HepG2 (cell line): ENCODE results near the gene POLG2. TPM values are rescaled to one million over a fixed set of nuclear protein-coding genes. Genes with fewer than 3 reads are reported as not detected.
A peak's percentile ranks its signal among the peaks of the same experiment; 100 is the strongest.

Experiments
- ATAC-seq: fragments of 200-7000 bp; cut with Tn5 transposase; 3 replicates; pipeline ENCODE4 v1.9.1; 2020; ENCODE audit warnings: mild to moderate bottlenecking, moderate library complexity
- BruUV-seq: library from RNA; stranded (reverse); fragments of 400-500 nt; replicated peaks from 2 replicates; lab custom pipeline; 2021; lab: Mats Ljungman, UMichigan
- CTCF ChIA-PET: fragments of 300-600 bp; formaldehyde crosslinking; extraction: SDS; loops from one replicate; lab custom pipeline; 2021; ENCODE audit warnings: low total read pairs, inconsistent platforms, low intra/inter-chr PET ratio; lab: Yijun Ruan, JAX
- POLR2A ChIA-PET: fragments of 350-600 bp; sonication (Branson Sonifier 250); formaldehyde crosslinking; loops from one replicate; lab custom pipeline; 2020; ENCODE audit warnings: antibody characterized with exemption, inconsistent platforms; lab: Yijun Ruan, JAX
- DNase-seq: peaks from one replicate; pipeline ENCODE4 v3.0.0-alpha.2; 2015; ENCODE audit warnings: low spot score
- FAIRE-seq: peaks from 3 replicates; lab custom pipeline; 2011; peaks lifted over from hg19 to GRCh38; lab: Jason Lieb, UNC
- H2AFZ ChIP-seq: one replicate; pipeline ENCODE4 v1.6.1; 2011; ENCODE audit warnings: low read length, inconsistent platforms
- H3K27ac ChIP-seq: fragments of 300-600 bp; 3 replicates; pipeline ENCODE4 v1.8.0; 2011; ENCODE audit warnings: mixed run types, mild to moderate bottlenecking, mixed read lengths, low read length, inconsistent platforms; ENCODE audit not compliant: insufficient read depth; ENCODE audit errors: extremely low read length
- H3K27me3 ChIP-seq, 2 experiments: fragments of 200-600 bp in 1 of 2; 2 replicates in 1 of 2; 3 replicates in 1 of 2; pipeline versions ENCODE4 v1.6.0 to v1.8.0; 2011; ENCODE audit warnings: low read length in 2 of 2, mild to moderate bottlenecking in 2 of 2, moderate library complexity in 2 of 2, inconsistent platforms in 1 of 2; ENCODE audit not compliant: insufficient read depth in 2 of 2, control insufficient read depth in 1 of 2
- H3K36me3 ChIP-seq, 2 experiments: fragments of 200-600 bp in 1 of 2; replicated peaks in 1 of 2; 2 replicates in 1 of 2; 3 replicates in 1 of 2; pipeline versions ENCODE4 v1.5.1 to v1.8.0; 2011; ENCODE audit warnings: low read length in 2 of 2, inconsistent platforms in 1 of 2; ENCODE audit not compliant: insufficient read depth in 2 of 2, control insufficient read depth in 1 of 2
- H3K4me1 ChIP-seq: 2 replicates; pipeline ENCODE4 v1.5.1; 2012; ENCODE audit warnings: low read length, inconsistent platforms; ENCODE audit not compliant: insufficient read depth
- H3K4me2 ChIP-seq: 2 replicates; pipeline ENCODE4 v1.6.0; 2011; ENCODE audit warnings: low read depth, low read length, inconsistent platforms
- H3K4me3 ChIP-seq, 3 experiments: fragments of 200-600 bp in 1 of 3; sonication (generic), shearing (Covaris generic) in 1 of 3; replicated peaks in 1 of 3; 2 replicates each; pipeline ENCODE4 v1.5.1; 2011 to 2016; ENCODE audit warnings: low read length in 3 of 3, inconsistent platforms in 2 of 3, low read depth in 2 of 3, mild to moderate bottlenecking in 2 of 3, control low read depth in 1 of 3, mixed read lengths in 1 of 3; ENCODE audit not compliant: insufficient read depth in 1 of 3
- H3K79me2 ChIP-seq: one replicate; pipeline ENCODE4 v1.6.1; 2011; ENCODE audit warnings: low read length, inconsistent platforms; ENCODE audit not compliant: insufficient read depth
- H3K9ac ChIP-seq: 2 replicates; pipeline ENCODE4 v1.6.0; 2011; ENCODE audit warnings: mild to moderate bottlenecking, low read depth, low read length, inconsistent platforms; ENCODE audit not compliant: insufficient read depth
- H3K9me3 ChIP-seq: 2 replicates; pipeline ENCODE4 v1.5.1; 2012; ENCODE audit warnings: mild to moderate bottlenecking, low read length
- H4K20me1 ChIP-seq: 2 replicates; pipeline ENCODE4 v1.6.0; 2011; ENCODE audit warnings: inconsistent platforms, mild to moderate bottlenecking, low read length, moderate library complexity; ENCODE audit not compliant: insufficient read depth
- CEBPB ChIP-seq: IDR thresholded peaks from 2 replicates; pipeline ENCODE4 v1.6.1; 2011; ENCODE audit warnings: low read depth, low read length, improper control_type of control experiment, borderline replicate concordance
- ESRRA ChIP-seq: sonication (generic); formaldehyde crosslinking; IDR thresholded peaks from 2 replicates; pipeline ENCODE4 v1.5.1; 2020; ENCODE audit warnings: mild to moderate bottlenecking, low read depth, missing genetic modification reagents
- RCOR2 ChIP-seq: IDR thresholded peaks from 2 replicates; pipeline ENCODE4 v1.6.1; 2016; ENCODE audit warnings: missing biosample characterization, missing genetic modification reagents
- ZNF234 ChIP-seq: sonication (generic); formaldehyde crosslinking; conservative IDR thresholded peaks from 2 replicates; pipeline ENCODE4 v1.5.1; 2020; ENCODE audit warnings: mild to moderate bottlenecking, missing genetic modification reagents
- ZNF629 ChIP-seq: sonication (generic); formaldehyde crosslinking; conservative IDR thresholded peaks from 2 replicates; pipeline ENCODE4 v1.5.0; 2020; ENCODE audit warnings: missing genetic modification reagents
- WGBS: methylation state at CpG from one replicate; pipeline ENCODE4 v1.1.6; 2017; ENCODE audit warnings: low lambda C conversion rate; 5-methylcytosine and 5-hydroxymethylcytosine counted together
- in situ Hi-C: cut with HindIII; loops from 2 replicates; pipeline ENCODE4 v1.10.0; 2017; ENCODE audit warnings: low pct_unique_long_range_greater_than_20kb; ENCODE audit not compliant: extremely low pct_ligation_motif_present
- intact Hi-C: fragments of 100-400 bp; cut with micrococcal nuclease; formaldehyde crosslinking; loops from one replicate; pipeline ENCODE4 v1.10.0; 2022; ENCODE audit not compliant: unreplicated experiment
- polyA plus RNA-seq, 8 experiments: library from polyadenylated mRNA; depleted of rRNA in 3 of 8; stranded (reverse) in 7 of 8; unstranded in 1 of 8; fragments of >200 nt; fragmentation: Illumina TruSeq in 4 of 8; extraction: Trizol in 4 of 8; gene quantifications; 2 replicates each; pipeline versions ENCODE4 v1.2.1 to v1.2.3, GENCODE V29; 2011 to 2016; ENCODE audit warnings: low read depth in 4 of 8, missing spikeins in 1 of 8, mixed read lengths in 1 of 8; ENCODE audit not compliant: insufficient read depth in 1 of 8
- total RNA-seq, 5 experiments: library from RNA; depleted of rRNA; stranded (reverse); fragments of >200 nt; fragmentation: Illumina TruSeq; extraction: Trizol; gene quantifications; 2 replicates each; pipeline ENCODE4 v1.2.3, GENCODE V29; 2016; ENCODE audit warnings: low read depth in 1 of 5

Gene POLG2
- total and polyA plus RNA-seq, 2 of the 13 experiments (the other 11 are each of a cell fraction or from before 2014, with no cell fraction given), result 21.1 to 25.5 TPM

DNA sequence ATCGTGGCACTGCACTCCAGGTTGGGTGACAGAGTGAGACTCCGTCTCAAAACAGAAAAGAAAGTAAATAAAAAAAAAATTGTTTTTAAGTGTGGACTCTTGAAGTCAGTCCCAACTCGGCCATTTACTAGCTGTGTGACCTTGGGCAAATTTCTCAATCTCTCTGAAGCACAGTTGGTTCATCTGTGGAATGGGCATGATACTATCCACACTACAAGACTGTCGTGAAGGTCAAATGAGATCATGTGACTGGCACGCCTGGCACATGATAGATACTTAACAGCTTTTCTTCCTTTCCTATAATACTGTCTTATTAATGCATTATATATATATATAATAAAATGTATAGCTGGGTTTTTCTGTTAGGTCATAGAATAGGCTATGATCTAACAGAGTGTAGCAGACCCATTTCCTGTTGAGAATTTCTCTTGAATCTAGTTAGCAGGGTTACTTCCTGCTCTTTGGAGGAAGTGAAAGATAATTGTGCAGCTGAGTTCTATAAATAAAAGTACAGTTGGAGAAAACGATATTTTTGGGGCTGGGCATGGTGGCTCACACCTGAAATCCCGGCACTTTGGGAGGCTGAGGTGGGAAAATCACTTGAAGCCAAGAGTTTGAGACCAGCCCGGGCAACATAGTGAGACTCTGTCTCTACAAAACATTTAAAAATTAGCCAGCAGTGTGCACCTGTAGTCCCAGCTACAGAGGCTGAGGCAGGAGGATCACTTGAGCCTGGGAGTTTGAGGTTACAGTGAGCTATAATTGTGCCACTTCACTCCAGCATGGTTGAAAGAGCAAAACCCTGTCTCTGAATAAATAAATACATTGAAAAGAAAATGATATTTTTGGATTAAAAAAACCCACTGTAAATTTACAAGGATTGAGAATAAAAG is 40.6 kb downstream of the POLG2 start:
- Histone ChIP-seq H3K27ac (no peak overlapping the region), H3K27me3 (peaks cover 0 to 11% of the 10 kb centered on the region in 2 experiments; a peak in 3 of 5 replicates), H2AFZ (no peak overlapping the region), H3K9me3 (no peaks in the 10 kb centered on the region), H4K20me1 (no peaks in the 10 kb centered on the region), H3K79me2 (no peaks in the 10 kb centered on the region), H3K4me2 (peak overlapping the region; percentile 33; the same call in 1 of the 2 replicates), H3K4me3 (no peak overlapping the region), H3K9ac (no peak overlapping the region), H3K36me3 (no peaks in the 10 kb centered on the region), H3K4me1 (peaks cover 7% of the 10 kb centered on the region; the same call in 1 of the 2 replicates)
- ATAC-seq, result no peak
- in situ Hi-C loops, result no loop called here
- 0 out of 2 replicates have a peak, but pooled peaks have one; percentile 17 for TF ChIP-seq RCOR2 (CRISPR knock-in tag)
- peak; percentile 89 for TF ChIP-seq ZNF629
- no peak for TF ChIP-seq ESRRA (CRISPR knock-in tag)
- ChIA-PET POLR2A (interaction anchor here (1.3 kb wide), 1 partner anchor 41 kb away, joined by 3 read pairs; the partner anchor contains the start of gene POLG2), CTCF (no interaction called here)
- WGBS, result 29% methylated on average over 8 of the region's 8 CpGs
- BruUV-seq, result no TSS peak
- no peak for DNase-seq
- intact Hi-C loops, result no loop called here
- FAIRE-seq, result no peak

DNA sequence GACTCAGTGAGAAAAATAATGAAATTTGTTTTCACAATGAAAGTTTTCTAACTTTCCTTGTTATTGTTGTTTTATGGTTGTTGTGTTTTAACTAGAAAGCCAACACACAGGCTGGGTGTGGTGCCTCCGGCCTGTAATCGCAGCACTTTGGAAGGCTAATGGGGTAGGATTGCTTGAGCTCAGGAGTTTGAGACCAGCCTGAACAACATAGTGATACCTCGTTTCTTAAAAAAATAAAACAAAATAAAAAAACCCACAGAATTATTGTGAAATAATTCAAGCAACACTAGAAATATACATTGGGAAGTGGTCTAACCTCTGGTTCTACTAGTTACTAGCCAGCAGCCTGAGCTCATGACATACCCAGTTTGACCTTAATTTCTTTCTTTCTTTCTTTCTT is 47.3 kb downstream of the POLG2 start:
- intact Hi-C loops (no loop called here), in situ Hi-C loops (no loop called here)
- FAIRE-seq (no peak), ATAC-seq (no peak), DNase-seq (no peak)
- no peaks in the 10 kb centered on the region for H3K36me3 ChIP-seq
- H3K4me2 ChIP-seq, result no peak overlapping the region
- H4K20me1 ChIP-seq, result no peaks in the 10 kb centered on the region
- ChIA-PET POLR2A (no interaction called here), CTCF (no interaction called here)
- no peak overlapping the region for H3K9ac ChIP-seq
- peaks cover 2 to 11% of the 10 kb centered on the region in 2 experiments; a peak in 2 of 5 replicates for H3K27me3 ChIP-seq
- H3K4me1 ChIP-seq, result peaks cover 5% of the 10 kb centered on the region; the same call in 1 of the 2 replicates
- no peak overlapping the region for H3K4me3 ChIP-seq
- no peaks in the 10 kb centered on the region for H3K79me2 ChIP-seq
- H3K27ac ChIP-seq, result no peak overlapping the region
- WGBS, result 47% methylated on average over 3 of the region's 3 CpGs
- TF ChIP-seq ZNF234 (CRISPR knock-in tag), result no peak
- 0 out of 2 replicates have a peak, but pooled peaks have one; percentile 5 for TF ChIP-seq CEBPB
- BruUV-seq, result no TSS peak
- no peaks in the 10 kb centered on the region for H3K9me3 ChIP-seq
- no peak overlapping the region for H2AFZ ChIP-seq
